Natural killer cell (primary cell): ENCODE measurements around the gene PPHLN1. TPM values are rescaled to one million over a fixed set of nuclear protein-coding genes. Genes with fewer than 3 reads are reported as not detected.
A peak's percentile ranks its signal among the peaks of the same experiment; 100 is the strongest.

ENCODE experiments used
- ATAC-seq, 3 donors: fragments of 150-1000 bp in 2 of 3; fragments of 200-7000 bp in 1 of 3; cut with Tn5 transposase; 1 replicate in 1 of 3; 2 replicates in 2 of 3; pipeline ENCODE4 v1.10.0; 2021; ENCODE audit warnings: mild to moderate bottlenecking in 2 of 3, moderate library complexity in 2 of 3
- DNase-seq, 2 donors: peaks; one replicate each; pipeline versions ENCODE4 v3.0.0 to v3.0.0-alpha.2; 2013 to 2021; ENCODE audit warnings: mixed read lengths in 1 of 2
- H3K27ac ChIP-seq: one replicate; pipeline ENCODE4 v1.5.1; 2013; ENCODE audit warnings: mild to moderate bottlenecking, low read length
- H3K27me3 ChIP-seq: one replicate; pipeline ENCODE4 v1.6.1; 2013; ENCODE audit warnings: low read length; ENCODE audit not compliant: control insufficient read depth, insufficient read depth
- H3K36me3 ChIP-seq: one replicate; pipeline ENCODE4 v1.6.1; 2013; ENCODE audit warnings: low read length; ENCODE audit not compliant: control insufficient read depth, insufficient read depth
- H3K4me1 ChIP-seq: one replicate; pipeline ENCODE4 v1.6.1; 2013; ENCODE audit warnings: low read length; ENCODE audit not compliant: control insufficient read depth, insufficient read depth
- H3K4me3 ChIP-seq: one replicate; pipeline ENCODE4 v1.5.1; 2013; ENCODE audit warnings: low read length
- H3K9me3 ChIP-seq: one replicate; pipeline ENCODE4 v1.6.1; 2013; ENCODE audit warnings: low read length; ENCODE audit not compliant: control insufficient read depth, insufficient read depth
- H3K27ac Mint-ChIP-seq, 2 donors: one replicate each; pipeline ENCODE4 v1.8.0; 2022; ENCODE audit warnings: mild to moderate bottlenecking in 2 of 2, mixed read lengths in 2 of 2, moderate library complexity in 1 of 2
- H3K27me3 Mint-ChIP-seq, 2 donors: one replicate each; pipeline ENCODE4 v1.8.0; 2022; ENCODE audit warnings: low read depth in 2 of 2, mixed read lengths in 2 of 2
- H3K36me3 Mint-ChIP-seq: one replicate; pipeline ENCODE4 v1.8.0; 2022; ENCODE audit warnings: mixed read lengths
- H3K4me1 Mint-ChIP-seq, 2 donors: one replicate each; pipeline ENCODE4 v1.8.0; 2022; ENCODE audit warnings: mixed read lengths in 2 of 2
- H3K4me3 Mint-ChIP-seq: one replicate; pipeline ENCODE4 v1.8.0; 2022; ENCODE audit warnings: mild to moderate bottlenecking, moderate library complexity, mixed read lengths
- H3K9me3 Mint-ChIP-seq, 2 donors: one replicate each; pipeline ENCODE4 v1.8.0; 2022; ENCODE audit warnings: mixed read lengths in 2 of 2
- CTCF ChIP-seq: fragments of 200-600 bp; IDR thresholded peaks from one replicate; pipeline ENCODE4 v1.8.0; 2022; ENCODE audit warnings: antibody characterized with exemption
- WGBS: methylation state at CpG from one replicate; pipeline ENCODE4 v1.1.7; 2013; ENCODE audit warnings: missing lambda C conversion rate; ENCODE audit not compliant: insufficient coverage; 5-methylcytosine and 5-hydroxymethylcytosine counted together
- intact Hi-C: fragments of 100-400 bp; cut with micrococcal nuclease; formaldehyde crosslinking; loops from one replicate; pipeline ENCODE4 v1.14.2; 2022
- total RNA-seq, 4 donors: library from RNA; stranded (reverse); fragments of 120-200 nt in 1 of 4; gene quantifications; one replicate each; pipeline versions ENCODE4 v1.2.3 to v1.2.4, GENCODE V29; 2013 to 2022

PPHLN1 gene
- total RNA-seq, 3 donors from 2014 or later (not counting 1 experiment from before 2014, with no cell fraction given): 98.2 to 101 (median 101) TPM

DNA sequence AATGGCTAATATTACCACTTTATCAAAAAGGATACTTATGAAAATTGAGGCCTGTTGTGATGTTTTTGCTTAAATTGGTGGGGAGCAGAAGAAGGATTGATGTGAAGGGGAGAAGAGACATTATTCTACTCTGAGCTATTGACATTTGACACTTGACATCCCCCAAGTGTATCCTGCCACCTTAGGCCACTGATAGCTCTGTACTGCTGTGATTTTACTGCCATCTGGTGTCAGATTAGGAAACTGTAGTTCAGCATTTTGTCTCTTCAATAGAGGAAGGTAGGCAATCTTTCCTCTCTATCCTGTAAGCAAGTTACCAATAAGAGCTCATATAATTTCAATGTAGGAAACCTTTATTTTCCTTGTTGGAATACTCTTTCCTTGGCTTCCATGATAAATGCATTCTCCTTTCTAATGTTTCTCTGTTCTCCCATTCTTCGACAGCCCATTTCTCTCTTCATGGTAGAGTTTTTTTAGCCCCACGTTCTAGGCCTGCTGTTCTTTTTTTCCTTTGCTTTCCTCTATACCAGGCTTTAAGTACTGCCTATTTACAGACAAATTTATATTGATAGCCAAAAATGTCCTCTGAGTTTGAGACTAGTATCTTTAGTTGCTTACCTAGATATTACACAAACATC, 46.3 kb downstream of the PPHLN1 start:
- Mint-ChIP-seq H3K36me3 (peaks cover 7% of the 10 kb centered on the region), H3K4me1 (peaks cover 7 to 14% of the 10 kb centered on the region in 2 donors), H3K9me3 (no peaks in the 10 kb centered on the region), H3K27ac (no peak overlapping the region), H3K4me3 (no peak overlapping the region), H3K27me3 (no peaks in the 10 kb centered on the region)
- Histone ChIP-seq H3K4me3 (no peak overlapping the region), H3K4me1 (no peaks in the 10 kb centered on the region), H3K27ac (no peak overlapping the region), H3K36me3 (peaks cover 18% of the 10 kb centered on the region), H3K27me3 (no peaks in the 10 kb centered on the region), H3K9me3 (no peaks in the 10 kb centered on the region)
- ATAC-seq (peak; percentile 83 to 97 (median 92)), DNase-seq (peak in 1 of 2 donors; percentile 75)
- 88% methylated on average over 2 of the region's 2 CpGs for WGBS
- intact Hi-C loops: loop anchor here (1.0 to 5.0 kb wide), 2 partner anchors 243 to 1095 kb away; no protein-coding TSS in a partner anchor
- peak; percentile 71 for TF ChIP-seq CTCF

DNA sequence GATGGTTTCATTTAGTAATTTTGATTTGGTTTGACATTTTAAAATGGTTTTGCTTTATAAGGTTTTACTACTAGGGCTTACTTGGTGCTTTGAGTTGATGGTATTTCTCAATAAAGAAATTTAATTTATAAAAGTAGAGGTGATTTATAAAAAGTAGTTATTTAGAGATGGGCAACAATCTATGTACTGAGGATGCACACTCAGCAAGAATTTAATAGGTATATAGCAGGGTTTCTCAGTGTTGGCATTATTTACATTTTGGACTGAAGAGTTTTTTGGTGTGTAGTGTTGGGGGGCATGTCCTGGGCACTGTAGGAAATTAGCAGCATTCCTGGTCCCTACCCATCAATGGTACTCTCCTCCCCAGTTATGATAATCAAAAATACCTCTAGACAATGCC, 47.7 kb downstream of the PPHLN1 start:
- Mint-ChIP-seq H3K27ac (no peak overlapping the region), H3K4me1 (peaks cover 7 to 14% of the 10 kb centered on the region in 2 donors), H3K4me3 (no peak overlapping the region), H3K9me3 (no peaks in the 10 kb centered on the region), H3K36me3 (peaks cover 7% of the 10 kb centered on the region), H3K27me3 (no peaks in the 10 kb centered on the region)
- H3K9me3 ChIP-seq: no peaks in the 10 kb centered on the region
- H3K4me1 ChIP-seq: no peaks in the 10 kb centered on the region
- H3K27ac ChIP-seq: no peak overlapping the region
- ATAC-seq (no peak), DNase-seq (no peak)
- intact Hi-C loops: loop anchor here (5.0 kb wide), 1 partner anchor 1096 kb away; no protein-coding TSS in a partner anchor
- no peak for TF ChIP-seq CTCF
- H3K36me3 ChIP-seq: peaks cover 18% of the 10 kb centered on the region
- H3K27me3 ChIP-seq: no peaks in the 10 kb centered on the region
- H3K4me3 ChIP-seq: no peak overlapping the region

GRCh38 chr12:42380733-42381132, 54.8 kb downstream of the PPHLN1 start:
- H3K36me3 ChIP-seq: peaks cover 15% of the 10 kb centered on the region
- no peaks in the 10 kb centered on the region for H3K27me3 Mint-ChIP-seq
- whole genome bisulfite sequencing: no CpG with 5 or more reads among the region's 1 CpG
- H3K4me1 Mint-ChIP-seq: peaks cover 12 to 36% of the 10 kb centered on the region in 2 donors
- ATAC-seq (no peak), DNase-seq (no peak)
- no peaks in the 10 kb centered on the region for H3K4me1 ChIP-seq
- no peak overlapping the region for H3K27ac Mint-ChIP-seq
- no peaks in the 10 kb centered on the region for H3K9me3 ChIP-seq
- intact Hi-C loops: no loop called here
- no peak overlapping the region for H3K27ac ChIP-seq
- H3K4me3 Mint-ChIP-seq: no peak overlapping the region
- no peaks in the 10 kb centered on the region for H3K27me3 ChIP-seq
- TF ChIP-seq CTCF: no peak
- H3K4me3 ChIP-seq: no peak overlapping the region
- peaks cover 7% of the 10 kb centered on the region for H3K36me3 Mint-ChIP-seq
- no peaks in the 10 kb centered on the region for H3K9me3 Mint-ChIP-seq
